Activated CD8-positive, alpha-beta memory T cell treated with anti-CD3 and anti-CD28 coated beads, Interleukin-2, amount 50 U/mL, for 24 hours (primary cell): Measurements from ENCODE around the gene HCST.

Experiments used
- DNase-seq: peaks from one replicate; pipeline ENCODE4 v3.0.0-alpha.2; 2020; ENCODE audit errors: extremely low read depth

Gene HCST

DNA sequence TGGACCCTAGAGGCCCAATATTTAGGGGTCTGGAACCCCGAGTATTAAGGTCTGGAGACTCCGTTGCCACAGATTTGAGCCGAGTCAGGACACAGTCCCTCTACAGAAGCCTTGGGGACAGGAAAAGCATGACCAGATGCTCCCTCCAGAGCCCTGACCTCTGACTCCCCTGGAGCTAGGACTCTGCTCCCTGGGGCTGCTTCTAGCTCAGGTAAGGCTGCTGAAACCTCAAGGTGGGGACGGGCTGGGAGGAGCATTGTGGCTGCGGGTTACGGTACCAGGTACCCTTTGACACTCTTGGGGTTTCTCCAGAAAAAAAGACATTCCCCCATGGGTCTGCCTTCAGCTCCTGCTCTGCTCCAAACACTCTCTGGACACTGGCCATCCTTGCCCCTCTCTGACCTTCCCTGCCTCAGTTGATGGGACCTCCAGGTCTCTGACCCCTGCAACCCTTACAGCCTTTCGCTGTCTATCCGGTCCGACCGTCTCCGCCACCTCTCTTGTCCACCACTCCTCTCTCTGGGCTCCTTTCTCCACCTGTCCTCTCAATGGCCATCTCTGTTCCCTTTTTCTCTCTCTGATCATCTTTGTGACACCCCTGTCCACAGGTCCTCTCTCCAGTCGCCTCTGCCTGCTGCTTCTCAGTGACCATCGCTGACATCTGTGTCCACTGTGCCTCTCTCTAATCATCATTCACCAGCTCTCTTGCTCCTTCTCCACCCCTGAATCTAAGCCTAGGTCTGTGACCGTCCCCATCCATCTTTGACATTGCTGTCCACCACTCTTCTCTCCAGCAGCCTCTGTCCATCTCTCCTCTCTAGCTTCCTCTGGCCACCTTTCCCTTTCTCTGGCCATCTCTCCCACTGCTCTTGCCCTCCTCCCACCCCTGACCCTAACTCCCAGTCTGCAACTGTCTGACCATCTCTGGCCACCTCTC, 35.3 kb downstream of the HCST start:
- no peak for DNase-seq

DNA sequence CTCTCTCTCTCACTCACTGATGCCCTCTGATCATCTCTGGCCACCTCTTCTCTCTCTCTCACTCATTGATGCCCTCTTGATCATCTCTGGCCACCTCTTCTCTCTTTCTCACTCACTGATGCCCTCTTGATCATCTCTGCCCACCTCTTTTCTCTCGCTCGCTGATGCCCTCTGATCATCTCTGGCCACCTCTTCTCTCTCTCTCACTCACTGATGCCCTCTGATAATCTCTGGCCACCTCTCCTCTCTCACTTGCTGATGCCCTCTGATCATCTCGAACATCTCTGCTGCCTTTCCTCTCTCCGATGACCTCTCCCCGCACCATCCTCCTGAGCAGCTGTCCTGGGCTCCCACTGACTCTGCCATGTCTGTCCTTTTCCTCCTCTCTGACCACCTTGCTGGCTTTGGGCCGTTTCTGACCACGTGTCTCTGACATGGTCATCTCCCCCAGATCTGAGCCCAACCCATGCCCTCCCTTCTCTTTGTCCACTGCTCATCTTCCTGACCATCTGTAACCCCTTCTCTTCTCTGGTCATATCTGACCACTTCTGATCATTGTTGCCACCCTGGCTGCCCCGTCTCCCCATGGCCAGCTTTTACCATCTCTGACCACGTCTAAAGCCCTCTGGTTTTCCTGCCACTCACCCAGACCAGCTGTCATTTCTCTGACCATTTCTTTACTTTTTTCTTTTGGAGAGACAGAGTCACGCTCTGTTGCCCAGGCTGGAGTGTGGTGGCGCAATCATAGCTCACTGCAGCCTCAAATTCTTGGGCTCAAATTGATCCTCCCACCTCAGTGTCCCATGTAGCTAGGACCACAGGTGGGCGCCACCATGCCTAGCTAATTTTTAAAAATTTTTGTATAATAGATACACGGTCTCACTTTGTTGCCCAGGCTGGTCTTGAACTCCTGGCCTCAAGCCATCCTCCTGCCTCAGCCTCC, 36.2 kb downstream of the HCST start:
- no peak for DNase-seq

DNA sequence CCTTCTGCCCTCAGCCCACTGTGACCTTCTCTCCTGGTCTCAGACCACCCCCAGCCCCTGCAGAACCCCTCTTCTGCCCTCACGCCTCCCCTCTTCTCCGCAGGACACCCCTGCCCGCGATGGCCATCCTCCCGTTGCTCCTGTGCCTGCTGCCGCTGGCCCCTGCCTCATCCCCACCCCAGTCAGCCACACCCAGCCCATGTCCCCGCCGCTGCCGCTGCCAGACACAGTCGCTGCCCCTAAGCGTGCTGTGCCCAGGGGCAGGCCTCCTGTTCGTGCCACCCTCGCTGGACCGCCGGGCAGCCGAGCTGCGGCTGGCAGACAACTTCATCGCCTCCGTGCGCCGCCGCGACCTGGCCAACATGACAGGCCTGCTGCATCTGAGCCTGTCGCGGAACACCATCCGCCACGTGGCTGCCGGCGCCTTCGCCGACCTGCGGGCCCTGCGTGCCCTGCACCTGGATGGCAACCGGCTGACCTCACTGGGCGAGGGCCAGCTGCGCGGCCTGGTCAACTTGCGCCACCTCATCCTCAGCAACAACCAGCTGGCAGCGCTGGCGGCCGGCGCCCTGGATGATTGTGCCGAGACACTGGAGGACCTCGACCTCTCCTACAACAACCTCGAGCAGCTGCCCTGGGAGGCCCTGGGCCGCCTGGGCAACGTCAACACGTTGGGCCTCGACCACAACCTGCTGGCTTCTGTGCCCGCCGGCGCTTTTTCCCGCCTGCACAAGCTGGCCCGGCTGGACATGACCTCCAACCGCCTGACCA, 37.2 kb downstream of the HCST start:
- DNase-seq = no peak

DNA sequence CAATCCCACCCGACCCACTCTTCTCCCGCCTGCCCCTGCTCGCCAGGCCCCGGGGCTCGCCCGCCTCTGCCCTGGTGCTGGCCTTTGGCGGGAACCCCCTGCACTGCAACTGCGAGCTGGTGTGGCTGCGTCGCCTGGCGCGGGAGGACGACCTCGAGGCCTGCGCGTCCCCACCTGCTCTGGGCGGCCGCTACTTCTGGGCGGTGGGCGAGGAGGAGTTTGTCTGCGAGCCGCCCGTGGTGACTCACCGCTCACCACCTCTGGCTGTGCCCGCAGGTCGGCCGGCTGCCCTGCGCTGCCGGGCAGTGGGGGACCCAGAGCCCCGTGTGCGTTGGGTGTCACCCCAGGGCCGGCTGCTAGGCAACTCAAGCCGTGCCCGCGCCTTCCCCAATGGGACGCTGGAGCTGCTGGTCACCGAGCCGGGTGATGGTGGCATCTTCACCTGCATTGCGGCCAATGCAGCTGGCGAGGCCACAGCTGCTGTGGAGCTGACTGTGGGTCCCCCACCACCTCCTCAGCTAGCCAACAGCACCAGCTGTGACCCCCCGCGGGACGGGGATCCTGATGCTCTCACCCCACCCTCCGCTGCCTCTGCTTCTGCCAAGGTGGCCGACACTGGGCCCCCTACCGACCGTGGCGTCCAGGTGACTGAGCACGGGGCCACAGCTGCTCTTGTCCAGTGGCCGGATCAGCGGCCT, 37.9 kb downstream of the HCST start:
- DNase-seq = no peak

DNA sequence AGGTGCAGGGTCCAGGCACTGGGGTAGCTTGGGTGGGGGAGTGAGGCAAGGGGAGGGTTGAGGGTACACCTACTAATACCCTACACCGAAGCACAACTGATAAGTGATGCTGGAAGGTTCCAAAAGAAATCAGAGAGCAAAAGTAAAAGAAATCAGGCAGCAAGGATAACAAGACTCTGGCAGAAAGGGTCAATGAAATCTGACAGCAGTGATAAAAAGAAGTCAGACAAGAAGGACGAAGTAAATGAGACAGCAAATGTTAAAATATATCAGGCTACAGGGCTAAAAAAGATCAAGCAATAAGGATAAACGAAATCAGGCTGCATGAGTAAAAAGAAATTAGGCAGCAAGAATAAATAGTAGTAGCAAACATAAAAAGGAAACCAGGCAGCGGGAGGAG, 38.5 kb downstream of the HCST start:
- DNase-seq = no peak

DNA sequence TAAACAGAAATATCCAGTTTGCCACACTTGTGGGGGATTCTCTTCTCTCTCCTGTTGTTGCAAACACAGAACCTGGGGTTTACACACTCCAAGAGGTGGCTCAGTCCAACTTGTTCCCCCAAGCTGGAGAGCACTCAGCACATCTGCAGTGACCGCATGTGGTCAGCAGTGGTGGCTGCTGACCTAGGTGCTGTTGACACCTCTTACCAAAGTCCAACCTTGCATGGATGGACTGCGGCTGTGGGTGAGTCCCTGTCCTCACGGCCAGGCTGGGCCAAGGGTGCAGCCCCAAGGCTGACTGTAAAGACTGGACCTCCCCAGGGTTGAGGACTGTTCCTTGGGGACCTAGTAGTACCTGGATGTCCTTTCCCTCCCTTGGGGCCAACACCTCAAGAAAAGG, 39.9 kb downstream of the HCST start:
- DNase-seq = no peak

DNA sequence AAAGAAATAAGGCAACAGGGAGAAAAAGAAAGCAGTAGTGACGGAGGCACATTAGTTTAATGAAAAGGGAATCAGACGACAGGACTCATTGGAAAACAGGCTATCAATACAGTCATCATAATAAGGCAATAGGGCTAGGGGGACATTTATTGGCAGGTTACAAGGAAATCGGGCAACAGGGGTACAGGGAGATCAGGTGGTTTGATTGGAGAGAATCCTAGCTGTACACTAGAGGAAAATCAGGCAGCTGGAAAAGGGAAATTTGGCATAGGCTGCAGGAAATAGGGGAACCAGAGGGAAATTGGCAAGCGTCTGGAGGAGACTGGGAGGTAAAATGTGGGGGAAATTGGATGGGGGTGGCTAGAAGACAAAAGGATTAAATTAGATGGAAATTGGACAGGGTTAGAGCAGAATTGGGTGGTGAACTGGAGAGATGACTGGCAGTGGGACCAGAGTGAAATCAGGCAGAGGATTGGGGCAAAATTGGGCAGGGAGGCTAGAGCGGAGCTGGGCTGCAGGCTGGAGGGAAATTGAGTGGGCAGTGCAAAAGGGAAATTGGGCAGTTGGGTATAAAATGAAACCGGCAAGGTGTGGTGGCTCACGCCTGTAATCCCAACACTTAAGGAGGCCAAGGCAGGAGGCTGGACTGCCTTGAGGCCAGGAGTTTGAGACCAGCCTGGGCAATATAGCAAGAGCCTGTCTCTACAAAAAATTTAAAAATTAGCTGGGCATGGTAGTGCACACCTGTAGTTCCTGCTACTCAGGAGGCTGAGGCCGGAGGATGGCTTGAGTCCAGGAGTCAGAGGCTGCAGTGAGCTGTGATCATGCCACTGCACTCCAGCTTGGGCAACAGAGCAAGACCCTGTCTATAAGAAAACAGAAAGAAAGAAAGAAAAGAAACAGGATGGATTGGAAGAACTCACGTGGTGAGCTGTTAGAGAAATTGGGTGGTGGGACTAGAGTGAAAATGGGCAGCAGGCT, 41.3 kb downstream of the HCST start:
- DNase-seq = no peak

DNA sequence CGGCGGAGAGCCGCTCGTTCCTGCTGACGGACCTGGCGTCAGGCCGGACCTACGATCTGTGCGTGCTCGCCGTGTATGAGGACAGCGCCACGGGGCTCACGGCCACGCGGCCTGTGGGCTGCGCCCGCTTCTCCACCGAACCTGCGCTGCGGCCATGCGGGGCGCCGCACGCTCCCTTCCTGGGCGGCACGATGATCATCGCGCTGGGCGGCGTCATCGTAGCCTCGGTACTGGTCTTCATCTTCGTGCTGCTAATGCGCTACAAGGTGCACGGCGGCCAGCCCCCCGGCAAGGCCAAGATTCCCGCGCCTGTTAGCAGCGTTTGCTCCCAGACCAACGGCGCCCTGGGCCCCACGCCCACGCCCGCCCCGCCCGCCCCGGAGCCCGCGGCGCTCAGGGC, 42.2 kb downstream of the HCST start:
- DNase-seq = no peak

DNA sequence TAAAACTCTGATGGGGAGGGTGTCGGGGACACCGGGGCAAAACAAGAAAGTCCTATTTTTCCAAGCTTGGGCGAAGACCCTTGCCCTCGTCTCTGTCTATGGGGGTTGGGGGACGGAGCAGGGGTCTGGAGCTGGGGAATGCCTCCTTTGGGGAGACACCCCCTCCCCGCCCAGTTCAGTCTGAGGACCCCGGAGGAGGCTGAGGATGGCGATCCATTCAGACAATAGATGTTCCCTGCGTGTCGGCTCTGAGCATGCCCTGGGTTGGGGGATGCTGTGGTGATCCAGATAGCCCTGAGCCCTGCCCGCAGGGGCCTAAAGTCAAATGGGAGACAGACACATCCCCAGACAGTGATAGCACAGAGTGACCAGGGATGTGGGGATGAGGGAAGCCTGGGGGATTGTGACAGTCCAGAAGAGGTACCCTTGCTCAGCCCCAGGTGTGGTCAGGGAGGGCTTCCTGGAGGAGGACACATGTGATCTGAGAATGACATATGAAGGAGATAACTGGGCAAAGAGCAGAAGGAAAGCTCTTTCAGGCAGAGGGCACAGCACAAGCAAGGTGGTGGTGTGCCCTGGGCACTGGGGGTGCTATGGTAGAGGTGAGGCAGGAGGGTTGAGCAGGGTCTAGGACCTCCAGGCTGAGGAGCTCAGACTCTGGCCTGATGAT, 42.9 kb downstream of the HCST start:
- DNase-seq = no peak

DNA sequence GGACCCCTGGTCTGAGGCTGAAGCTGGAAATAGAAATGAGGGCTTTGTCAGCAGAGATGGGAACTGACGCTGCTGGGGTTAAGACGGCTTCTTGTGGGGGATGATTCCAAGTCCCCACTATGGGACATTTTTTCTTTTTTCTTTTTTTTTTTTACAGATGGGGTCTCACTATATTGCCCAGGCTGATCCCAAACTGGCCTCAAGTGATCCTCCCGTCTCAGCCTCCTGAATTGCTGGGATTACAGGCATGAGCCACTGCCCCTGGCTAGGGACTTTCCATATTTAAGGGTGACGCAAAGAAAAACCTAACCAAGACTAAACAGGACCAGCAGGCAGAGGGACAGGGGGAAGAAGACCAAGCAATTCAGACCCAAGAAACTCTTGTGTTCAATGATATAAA, 43.9 kb downstream of the HCST start:
- DNase-seq = no peak

DNA sequence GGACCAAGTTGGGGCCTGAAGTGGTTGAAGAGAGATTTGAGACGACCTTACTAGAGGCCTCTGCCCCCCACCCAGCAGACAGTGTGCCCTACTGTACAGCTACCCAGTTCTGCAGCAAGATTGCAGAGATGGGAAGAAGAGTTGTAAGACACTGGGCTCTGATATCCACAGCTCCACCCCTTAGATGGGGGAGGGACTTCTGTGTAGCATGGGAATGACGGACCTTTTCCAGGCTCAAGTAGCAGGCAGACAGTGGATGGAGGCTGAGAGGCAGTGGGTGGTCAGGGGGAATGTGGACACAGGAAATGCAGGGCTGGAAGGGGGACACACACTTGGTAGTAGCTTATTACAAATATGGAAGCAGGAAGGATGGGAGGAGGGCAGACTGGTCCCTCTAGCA, 46.8 kb downstream of the HCST start:
- DNase-seq = no peak
